Upper lobe of left lung (tissue), 4 donors: Measurements from ENCODE around the gene SCGB2A2.

ENCODE experiments used
- CTCF ChIP-seq, 6 experiments: fragments of 450-650 bp in 4 of 6; fragments of 200-600 bp in 2 of 6; sonication (generic) in 2 of 6; IDR thresholded peaks; one replicate each; pipeline ENCODE4 v1.5.1; 2016 to 2019; ENCODE audit warnings: antibody characterized with exemption in 6 of 6
- POLR2A ChIP-seq, 4 donors: fragments of 450-650 bp; IDR thresholded peaks; one replicate each; pipeline ENCODE4 v1.5.1; 2016 to 2017; ENCODE audit warnings: antibody characterized with exemption in 4 of 4, mild to moderate bottlenecking in 2 of 4

GRCh38 chr11:62256281-62256680 is 13.7 kb upstream of the SCGB2A2 start:
- TF ChIP-seq POLR2A (IDR thresholded peaks at IDR 0.05) (no peak), CTCF (IDR thresholded peaks at IDR 0.05) (no peak)
